Measurements from ENCODE around the gene TCF4.
A peak's percentile ranks its signal among the peaks of the same experiment; 100 is the strongest.
"Not testable (repeated sequence)": the region's sequence is repeated elsewhere in the genome, so short reads cannot be mapped to it uniquely, and the experiment has no call there.

TCF4 gene

DNA sequence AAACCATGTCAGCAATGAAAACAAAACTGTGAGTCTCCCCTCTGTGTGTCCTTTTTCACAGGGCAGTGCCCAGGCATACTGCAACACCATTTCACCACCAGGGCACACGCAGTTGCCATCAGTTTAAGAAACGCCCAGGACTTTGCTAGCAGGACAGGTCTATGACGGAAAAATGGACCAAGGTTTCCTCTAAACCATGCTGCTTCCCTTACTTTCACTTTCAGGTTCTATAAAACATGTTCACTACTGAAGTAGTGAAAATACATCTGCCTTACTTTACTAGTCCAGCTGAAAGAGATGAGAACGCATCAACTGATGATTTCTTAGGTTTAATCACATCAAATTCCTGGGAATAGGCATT lies 110.5 kb downstream of the TCF4 start:
- TF ChIP-seq, protein P1, sequence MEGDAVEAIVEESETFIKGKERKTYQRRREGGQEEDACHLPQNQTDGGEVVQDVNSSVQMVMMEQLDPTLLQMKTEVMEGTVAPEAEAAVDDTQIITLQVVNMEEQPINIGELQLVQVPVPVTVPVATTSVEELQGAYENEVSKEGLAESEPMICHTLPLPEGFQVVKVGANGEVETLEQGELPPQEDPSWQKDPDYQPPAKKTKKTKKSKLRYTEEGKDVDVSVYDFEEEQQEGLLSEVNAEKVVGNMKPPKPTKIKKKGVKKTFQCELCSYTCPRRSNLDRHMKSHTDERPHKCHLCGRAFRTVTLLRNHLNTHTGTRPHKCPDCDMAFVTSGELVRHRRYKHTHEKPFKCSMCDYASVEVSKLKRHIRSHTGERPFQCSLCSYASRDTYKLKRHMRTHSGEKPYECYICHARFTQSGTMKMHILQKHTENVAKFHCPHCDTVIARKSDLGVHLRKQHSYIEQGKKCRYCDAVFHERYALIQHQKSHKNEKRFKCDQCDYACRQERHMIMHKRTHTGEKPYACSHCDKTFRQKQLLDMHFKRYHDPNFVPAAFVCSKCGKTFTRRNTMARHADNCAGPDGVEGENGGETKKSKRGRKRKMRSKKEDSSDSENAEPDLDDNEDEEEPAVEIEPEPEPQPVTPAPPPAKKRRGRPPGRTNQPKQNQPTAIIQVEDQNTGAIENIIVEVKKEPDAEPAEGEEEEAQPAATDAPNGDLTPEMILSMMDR (IDR thresholded peaks at IDR 0.05; ENCODE audit: low read depth, low read length, missing control alignments), result peak; percentile 14
- DNase-seq (ENCODE audit: extremely low read depth, low read depth), result no peak
- H3K4me3 ChIP-seq (replicated peaks; ENCODE audit: low read depth, low read length), result peak overlapping the region; percentile 45

DNA sequence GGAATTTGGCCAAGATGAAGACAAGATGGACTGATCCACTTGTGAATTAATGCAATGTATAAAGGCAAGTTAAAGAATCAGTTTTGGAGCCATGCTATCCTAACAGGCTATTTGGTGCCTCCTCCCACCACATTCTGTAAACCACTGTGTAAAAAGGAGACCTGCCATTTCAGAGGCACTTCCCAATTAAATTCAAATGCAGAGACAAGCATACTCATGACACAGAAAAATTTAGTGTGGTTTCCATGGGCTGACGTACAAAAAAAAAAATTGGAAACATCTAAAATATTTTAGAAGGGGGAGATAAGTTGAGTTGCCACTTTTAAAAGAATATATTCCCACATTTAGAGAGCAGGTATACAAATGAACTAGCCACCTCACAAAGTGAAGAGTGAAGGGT lies 112.1 kb downstream of the TCF4 start:
- DNase-seq (ENCODE audit: extremely low read depth, low read depth), result no peak
- TF ChIP-seq, protein P1 (IDR thresholded peaks at IDR 0.05; ENCODE audit: low read depth, low read length, missing control alignments), result no peak
- H3K4me3 ChIP-seq (replicated peaks; ENCODE audit: low read depth, low read length), result no peak overlapping the region

DNA sequence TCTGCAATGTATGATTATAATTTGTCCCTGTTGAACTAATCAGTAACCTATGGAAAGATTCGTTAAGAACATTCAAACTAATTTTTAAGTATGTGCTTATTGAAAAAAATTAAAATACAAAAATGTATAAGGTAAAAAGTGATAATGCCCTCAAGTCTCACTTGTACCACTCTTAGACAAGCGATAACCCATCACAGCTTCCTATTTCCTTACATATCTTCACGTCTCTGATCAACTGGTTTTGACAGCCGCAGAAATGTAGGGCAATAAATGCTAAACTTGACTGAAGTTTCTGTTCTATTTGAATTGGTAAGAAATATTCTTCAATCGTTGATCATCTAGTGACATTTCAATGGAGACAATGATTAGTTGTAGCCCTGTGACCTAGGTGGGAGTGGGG lies 112.5 kb downstream of the TCF4 start:
- no peak for DNase-seq (ENCODE audit: extremely low read depth, low read depth)
- TF ChIP-seq, protein P1 (IDR thresholded peaks at IDR 0.05; ENCODE audit: low read depth, low read length, missing control alignments), result no peak
- H3K4me3 ChIP-seq (replicated peaks; ENCODE audit: low read depth, low read length), result no peak overlapping the region

DNA sequence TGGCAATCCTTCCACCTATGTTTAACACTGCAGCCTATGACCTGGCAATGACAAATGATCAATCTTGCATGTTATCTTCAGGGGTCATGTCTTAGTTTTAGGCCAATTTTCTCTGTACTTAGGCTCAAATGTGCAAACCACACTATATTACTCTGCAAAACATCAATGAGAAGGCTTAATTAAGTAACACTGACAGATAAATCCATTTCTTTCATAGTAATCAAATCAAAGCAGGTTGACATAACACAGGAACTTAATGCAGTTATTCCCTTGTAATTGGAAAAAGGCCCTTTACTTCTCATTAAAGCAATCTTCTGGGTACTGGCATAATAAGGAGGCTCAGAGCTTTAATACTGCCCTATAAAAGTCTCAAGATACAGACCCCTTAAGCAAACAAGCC lies 114.4 kb downstream of the TCF4 start:
- TF ChIP-seq, protein P1 (IDR thresholded peaks at IDR 0.05; ENCODE audit: low read depth, low read length, missing control alignments), result no peak
- no peak for DNase-seq (ENCODE audit: extremely low read depth, low read depth)
- H3K4me3 ChIP-seq (replicated peaks; ENCODE audit: low read depth, low read length), result no peak overlapping the region

DNA sequence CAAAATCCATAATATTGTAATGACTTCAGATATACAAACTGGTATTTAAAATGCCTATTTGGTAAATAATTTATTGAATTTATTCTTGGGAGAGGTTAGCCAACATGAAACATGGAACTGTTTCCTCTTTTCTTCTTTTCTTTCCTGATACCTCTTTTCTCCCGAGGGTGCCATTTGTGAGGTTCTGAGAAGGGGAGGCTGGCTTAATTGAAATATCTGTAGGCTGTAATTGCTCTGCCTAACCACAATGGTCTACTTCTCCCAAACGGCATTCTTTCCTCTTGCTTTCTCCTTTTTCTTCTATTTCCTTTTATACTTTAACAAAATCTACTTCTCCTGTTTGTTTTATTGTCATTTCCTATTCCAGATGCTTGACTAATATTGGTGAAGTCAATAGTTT lies 114.9 kb downstream of the TCF4 start:
- TF ChIP-seq, protein P1 (IDR thresholded peaks at IDR 0.05; ENCODE audit: low read depth, low read length, missing control alignments), result no peak
- no peak for DNase-seq (ENCODE audit: extremely low read depth, low read depth)
- no peak overlapping the region for H3K4me3 ChIP-seq (replicated peaks; ENCODE audit: low read depth, low read length)

DNA sequence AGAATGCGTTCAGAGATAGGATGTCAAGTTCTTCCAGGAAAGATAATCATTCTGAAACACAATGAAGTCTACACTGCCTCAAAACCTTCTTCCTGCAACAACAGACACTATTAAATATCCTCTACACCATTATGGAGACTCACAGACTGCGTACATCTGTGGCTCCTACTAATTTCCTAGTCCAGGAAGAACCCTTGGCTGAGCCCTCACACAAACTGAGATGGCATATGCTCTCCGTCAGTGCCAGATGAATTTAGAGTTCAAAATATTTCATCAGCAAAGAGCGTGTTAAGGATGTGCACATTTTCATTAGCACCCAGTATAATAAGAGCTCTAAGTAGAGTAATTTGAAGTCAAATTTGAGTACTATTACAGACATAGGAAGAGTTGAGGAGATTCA lies 117.2 kb downstream of the TCF4 start:
- H3K4me3 ChIP-seq (replicated peaks; ENCODE audit: low read depth, low read length), result no peak overlapping the region
- TF ChIP-seq, protein P1 (IDR thresholded peaks at IDR 0.05; ENCODE audit: low read depth, low read length, missing control alignments), result no peak
- no peak for DNase-seq (ENCODE audit: extremely low read depth, low read depth)

DNA sequence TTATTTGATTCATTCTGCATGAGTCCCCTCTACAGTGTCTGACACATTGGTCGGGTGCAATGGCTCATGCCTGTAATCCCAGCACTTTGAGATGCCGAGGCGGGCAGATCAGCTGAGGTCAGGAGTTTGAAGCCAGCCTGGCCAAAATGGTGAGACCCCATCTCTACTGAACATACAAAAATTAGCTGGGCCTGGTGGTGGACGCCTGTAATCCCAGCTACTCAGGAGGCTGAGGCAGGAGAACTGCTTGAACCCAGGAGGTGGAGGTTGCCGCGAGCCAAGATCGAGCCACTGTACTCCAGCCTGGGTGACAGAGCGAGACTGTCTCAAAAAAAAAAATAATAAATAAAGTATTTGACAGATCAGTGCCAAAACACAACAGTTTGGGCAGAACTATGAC lies 118.9 kb downstream of the TCF4 start:
- not testable (repeated sequence) for H3K4me3 ChIP-seq (replicated peaks; ENCODE audit: low read depth, low read length); DNase-seq (ENCODE audit: extremely low read depth, low read depth)
